RKO (cell line): Measurements from ENCODE around the gene ADORA1.

Source experiments
- DNase-seq: peaks from one replicate; pipeline ENCODE4 v3.0.0-alpha.2; 2016; ENCODE audit warnings: low spot score

ADORA1 gene

DNA sequence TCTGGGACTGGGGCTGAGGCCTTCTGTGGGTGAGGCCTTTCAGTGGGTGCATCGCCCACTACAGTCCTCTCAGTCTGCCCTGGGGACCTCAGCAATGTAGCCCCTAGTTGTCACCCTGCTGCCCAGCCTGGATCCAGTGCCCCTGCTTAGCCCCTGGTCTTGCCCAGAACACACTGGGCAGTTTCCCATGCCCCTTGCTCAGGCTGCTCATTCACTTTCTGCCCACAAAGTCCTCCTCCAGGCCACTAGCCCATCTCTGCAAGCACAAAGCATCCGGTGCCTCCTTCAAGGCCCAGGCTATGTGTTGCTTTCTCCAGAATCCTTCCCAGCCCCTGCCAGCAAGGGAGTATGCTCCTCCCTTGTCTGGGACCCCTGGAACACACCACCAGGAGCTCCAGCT lies 5.4 kb upstream of the ADORA1 start:
- no peak for DNase-seq

DNA sequence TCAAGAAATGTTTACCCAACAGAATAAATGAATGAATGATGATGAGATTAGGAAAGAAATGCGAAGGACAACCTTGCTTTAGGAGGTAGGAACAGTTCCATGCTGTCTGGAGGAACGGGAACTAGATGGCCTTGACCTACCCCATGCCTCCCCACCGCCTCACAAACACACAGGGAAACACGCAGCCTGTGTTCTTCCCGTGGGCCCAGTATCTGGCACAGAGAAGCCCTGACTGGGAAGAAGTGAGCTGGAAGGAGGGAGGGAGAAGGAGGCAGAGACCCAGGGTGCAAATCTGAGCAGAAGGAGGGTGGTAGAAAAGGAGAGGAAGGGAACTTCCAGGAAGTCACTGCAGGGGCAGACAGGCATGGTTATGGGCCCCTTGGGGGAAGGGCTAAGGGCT lies 3.5 kb upstream of the ADORA1 start:
- DNase-seq = no peak

DNA sequence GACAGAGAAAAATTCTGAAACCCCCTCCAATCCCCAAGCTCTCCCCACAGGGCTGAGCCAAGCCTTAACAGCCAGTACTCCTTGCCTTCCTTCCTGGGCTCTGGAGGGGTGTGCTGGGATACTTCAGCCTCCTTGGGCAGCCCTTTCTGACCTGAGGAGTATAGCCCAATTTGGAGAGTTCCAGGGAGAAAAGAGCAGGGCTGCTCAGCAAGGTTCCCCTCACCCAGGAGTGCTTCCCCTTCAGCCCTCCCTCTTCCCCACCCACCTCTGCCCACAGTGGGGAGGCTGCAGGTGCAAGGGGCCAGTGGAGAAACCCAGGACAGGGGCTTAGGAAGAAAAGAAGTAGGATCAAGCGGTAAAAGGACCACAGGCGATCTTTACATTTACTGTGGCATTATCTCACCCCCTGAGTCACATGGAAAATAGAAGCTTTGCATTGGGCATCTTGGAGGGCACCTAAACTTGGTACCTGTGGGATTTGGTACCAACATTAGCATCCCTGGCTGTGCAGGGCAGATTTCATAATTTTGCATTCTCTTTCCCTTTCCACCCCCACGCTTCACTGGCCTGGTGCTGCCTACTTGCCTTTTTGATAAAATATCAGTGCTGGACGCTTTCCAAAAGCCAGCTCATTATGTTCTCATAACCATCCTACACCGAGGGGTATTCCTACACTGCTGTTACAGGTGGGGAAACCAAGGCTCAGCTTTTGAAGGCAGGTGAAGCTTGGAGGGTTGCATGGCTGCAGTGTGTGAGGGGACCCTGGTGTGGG lies 2.8 kb upstream of the ADORA1 start:
- peak; percentile 25 for DNase-seq

DNA sequence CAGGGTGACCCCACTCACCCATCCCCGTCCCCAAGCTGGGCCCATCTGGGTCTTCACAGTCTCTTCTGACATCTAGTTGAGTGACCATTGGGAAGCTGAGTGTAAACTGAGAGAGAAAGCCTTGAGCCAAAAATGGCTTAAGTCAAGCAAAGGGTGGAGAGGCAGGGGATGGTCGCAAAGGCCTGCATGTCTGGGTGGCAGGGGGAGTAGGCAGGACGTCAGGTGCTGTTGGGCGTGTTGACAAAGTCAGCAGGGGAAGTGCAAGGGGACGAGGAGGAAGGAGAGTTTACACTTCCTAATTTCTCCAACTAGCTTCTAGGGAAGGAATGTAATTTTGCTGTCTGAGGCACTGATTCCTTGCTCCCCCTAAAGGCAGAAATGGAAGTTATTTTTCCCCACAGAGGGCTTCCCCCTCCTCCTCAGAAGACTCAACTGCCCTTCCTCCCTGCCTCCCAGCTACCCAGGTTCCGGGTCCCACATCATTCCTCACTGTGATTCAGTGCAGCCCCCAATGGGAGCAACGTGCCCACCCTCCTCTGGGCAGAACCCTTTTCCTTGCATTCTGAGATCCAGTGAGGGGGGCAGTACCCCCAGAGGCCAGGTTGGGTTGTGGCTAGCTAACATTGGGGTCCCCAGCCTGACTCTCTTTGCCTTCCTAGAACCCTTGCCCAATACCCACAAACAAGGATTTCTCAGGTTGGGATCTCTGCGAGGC lies 1.2 kb upstream of the ADORA1 start:
- peak; percentile 49 for DNase-seq

DNA sequence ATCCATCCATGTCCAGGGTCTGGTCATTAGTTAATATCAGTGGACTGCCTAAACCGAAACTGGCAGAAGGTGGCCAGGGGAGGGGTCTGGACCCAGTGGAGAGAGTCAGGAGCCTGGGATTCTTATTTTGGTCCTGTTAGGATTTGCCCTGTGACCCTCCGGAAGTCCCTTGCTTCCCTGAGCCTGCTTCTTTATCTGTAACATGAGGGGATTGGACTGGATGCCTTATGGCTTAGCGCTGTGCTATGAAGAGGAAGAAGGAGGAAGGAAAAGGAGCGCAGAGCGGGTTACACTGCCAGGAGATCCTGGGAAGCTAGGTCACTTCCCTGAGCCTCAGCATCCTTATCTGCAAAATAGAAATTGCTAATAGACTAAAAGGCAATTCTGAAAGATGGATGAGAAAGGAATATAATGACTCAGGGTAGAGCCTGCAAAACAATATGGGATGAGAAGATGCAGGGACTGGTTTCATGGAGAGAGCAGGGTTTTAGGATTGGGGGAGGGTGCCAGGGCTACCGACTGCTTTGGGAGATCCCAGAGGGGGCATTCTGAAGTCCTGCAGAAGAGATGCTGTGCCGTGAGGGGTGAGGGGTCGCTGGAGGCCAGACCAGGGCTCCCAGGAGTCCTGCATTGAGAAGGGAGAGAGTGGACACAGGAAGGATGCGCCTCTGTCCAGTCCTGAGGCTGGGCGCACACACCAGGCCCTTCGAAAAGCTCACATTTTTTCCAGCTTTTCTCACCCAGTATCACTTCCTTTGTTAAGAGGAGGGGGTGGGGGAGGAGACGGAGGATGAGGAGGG lies 460 bp upstream of the ADORA1 start:
- DNase-seq = peak; percentile 47

DNA sequence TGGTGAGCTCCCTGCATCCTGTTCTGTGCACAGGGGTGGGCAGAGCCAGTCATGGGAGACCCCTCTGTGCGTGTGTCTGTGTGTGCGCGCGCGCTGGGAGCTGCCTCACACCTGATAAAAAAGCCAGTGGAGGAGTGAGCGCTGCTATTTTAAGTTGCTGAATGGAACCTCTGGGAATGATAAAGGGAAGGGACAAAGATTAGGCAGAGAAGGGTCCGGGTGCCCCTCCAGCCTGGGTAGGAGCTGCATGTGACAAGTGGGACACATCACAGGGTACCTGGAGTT lies 847 bp downstream of the ADORA1 start:
- no peak for DNase-seq

DNA sequence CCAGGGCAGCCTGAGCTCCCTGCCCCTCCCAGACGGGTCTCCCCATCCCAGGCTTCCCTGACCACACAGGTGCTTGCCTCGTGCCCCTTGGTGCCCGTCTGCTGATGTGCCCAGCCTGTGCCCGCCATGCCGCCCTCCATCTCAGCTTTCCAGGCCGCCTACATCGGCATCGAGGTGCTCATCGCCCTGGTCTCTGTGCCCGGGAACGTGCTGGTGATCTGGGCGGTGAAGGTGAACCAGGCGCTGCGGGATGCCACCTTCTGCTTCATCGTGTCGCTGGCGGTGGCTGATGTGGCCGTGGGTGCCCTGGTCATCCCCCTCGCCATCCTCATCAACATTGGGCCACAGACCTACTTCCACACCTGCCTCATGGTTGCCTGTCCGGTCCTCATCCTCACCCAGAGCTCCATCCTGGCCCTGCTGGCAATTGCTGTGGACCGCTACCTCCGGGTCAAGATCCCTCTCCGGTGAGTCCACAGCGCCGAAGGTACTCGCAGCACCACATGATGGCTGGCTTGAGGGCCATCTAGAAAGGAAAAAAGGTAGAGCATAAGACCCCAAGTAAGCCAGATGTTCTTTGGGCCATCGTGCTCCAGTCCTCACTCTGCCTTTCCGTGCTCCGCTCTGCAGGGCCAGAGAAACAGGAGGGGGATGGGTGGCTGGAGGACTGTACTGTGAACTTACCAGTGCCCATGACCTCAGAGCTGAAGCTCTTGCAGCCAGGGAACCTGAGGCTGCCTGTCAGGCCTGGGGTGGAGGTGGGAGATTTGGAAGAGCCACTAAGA lies 1.4 kb downstream of the ADORA1 start:
- DNase-seq = no peak

DNA sequence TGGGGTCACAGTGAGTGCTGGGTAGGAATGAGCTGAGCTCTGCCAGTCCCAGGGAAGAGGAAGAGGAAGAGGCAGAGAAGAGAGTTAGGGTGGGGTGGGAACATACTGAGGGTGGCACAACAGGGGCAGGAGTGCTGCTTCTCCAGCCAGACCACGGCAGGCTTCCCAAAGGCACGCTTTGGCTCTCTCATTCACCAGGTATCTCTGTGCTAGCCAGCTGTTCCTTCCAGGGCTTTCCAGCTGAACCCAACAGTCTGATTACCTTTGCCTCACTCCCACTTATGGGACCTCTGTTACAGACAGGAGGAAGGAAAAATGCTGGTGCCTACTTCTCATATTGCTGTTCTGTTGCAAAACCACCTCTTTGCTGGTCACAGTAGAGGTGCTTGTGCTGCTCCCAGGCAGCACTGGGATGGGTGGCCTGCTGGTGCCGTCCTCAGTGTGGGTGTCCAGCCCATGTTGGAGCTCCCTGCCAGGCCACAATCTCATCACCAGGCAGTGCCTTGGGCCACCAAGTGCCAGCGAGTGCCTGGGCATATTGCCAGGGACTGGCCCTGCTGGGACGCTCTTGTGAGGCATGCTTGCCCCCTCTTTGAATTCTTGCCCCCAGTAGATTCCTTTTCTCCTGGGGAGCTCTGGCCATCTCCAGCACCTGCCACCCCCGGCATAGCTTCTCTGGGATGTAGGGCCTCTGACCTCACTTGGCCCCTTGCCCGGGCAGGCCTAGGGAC lies 2.1 kb downstream of the ADORA1 start:
- DNase-seq = no peak

DNA sequence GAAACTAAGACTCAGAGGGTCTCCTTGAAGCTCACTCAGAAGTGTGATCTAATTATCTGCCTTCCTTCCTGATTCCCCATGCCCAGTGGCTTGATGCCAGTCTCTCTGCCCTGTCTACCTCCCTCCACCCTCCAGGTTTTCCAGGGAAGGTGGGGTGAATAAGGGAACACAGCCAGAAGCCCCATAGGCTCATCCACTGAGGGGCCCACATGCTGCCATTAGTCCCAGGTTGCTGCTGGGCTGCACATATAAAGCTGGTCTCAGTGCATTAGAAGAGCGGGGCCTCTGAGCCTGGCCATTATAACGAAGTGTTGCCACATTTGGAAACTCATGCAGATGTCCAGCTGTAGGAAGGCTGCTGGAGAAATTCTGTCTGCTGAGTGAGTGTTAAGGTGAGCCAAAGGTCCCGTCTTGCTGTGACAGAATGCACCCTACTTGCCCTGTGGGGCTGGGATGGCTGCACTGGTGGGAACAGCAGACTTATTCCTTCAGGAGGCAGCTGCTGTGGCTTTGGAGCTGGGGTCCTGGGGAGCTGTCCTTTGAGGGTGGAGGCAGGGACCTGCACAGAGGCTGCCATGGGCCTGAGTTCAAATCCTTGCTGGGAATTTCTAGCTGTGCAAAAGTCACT lies 2.9 kb downstream of the ADORA1 start:
- DNase-seq = no peak

DNA sequence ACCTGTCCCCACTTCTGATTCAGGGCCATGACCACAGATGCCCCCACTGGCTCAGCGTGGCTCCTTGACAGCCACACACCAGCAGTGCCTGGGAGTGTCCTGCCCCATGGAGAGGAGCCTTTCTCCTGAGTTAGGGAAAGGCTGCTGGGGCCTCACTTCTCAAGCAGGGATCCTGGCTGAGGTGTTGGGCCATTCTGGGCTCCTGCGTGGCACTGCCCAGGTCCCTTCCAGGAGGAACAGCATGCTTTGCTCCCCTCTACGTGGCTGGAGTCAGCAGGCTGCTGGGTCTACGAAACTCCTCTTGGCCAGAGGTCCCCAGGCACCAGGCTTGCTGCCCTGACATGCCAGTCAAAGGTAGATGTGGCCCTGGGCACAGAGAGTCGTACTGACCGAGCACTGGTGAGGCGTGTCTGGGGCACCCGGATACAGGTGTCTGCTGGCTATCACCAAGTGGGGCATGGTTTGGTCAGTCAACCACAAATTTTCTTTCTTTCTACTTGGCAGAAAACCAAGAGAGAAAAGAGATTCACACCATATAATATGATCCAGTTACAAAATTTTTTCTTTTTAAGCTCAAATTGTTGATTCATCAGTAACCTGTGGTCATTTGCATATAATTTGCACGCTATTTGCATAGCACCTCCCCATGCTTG lies 4.1 kb downstream of the ADORA1 start:
- DNase-seq = no peak

DNA sequence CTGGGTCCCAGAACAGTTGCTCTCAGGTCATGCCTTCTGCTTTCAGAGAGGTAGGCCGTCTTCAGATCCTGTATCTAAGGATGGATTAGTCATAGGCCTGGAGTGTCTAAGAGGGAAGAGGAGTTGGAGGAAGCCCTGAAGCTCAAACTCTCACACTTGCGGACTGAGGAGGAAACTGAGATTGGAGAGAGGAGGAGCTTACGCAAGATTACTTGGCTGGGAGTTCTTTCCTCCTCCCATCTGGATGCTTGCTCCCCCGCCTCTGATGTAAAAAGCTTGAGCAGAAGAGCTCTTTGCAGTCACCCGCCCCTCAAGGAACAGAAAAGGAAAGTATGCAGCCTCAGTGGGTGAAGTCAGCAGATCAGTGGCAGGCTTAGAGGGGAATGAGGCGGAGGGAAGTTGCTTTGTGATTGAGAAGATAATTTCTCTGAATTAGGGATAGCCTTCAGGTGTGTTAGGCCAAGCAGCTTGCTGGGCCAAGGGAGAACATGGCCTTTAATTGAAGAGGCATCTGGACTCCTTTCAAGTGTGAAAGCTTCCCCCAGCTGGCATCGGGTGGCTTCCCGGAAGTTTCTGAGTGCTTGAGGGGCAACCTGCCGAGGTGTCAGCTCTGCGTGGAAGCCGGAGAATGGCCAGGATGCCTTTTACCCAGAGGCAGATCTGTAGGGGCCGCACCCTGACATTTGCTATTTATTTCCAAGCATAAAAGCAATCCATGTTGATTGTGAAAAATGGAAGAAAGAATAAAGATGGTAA lies 6.6 kb downstream of the ADORA1 start:
- DNase-seq = no peak

DNA sequence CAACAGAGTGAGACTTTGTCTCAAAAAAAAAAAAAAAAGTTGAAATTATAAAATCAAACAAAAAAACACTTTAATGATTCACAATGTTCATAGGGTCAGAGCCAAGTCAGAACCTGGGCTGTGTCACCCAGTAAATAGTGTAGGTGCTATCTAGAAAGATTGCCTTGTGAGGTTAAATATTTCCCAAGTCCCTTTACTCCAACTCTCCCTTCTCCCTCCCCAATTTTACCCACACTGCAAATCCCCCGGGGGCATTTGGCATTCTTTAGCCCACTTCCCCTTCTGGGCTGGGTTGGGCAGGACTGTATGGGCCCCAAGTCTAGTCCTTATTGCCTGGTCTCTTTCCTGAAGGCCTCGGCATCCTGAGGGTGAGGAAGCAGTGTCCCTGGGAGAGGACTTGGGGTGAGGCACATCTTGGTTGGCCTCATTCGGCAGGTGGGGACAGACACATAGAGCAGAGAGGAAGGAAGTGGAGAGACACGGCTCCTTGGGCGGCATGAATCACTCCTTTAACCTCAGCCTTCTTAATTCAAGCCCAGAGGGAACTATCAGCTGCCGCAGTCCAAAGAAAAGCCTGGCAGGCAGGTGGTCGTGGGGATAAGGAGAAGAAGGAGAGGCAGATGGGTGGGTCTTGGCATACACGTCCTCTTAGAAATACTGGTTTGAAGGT lies 8.2 kb downstream of the ADORA1 start:
- no peak for DNase-seq

DNA sequence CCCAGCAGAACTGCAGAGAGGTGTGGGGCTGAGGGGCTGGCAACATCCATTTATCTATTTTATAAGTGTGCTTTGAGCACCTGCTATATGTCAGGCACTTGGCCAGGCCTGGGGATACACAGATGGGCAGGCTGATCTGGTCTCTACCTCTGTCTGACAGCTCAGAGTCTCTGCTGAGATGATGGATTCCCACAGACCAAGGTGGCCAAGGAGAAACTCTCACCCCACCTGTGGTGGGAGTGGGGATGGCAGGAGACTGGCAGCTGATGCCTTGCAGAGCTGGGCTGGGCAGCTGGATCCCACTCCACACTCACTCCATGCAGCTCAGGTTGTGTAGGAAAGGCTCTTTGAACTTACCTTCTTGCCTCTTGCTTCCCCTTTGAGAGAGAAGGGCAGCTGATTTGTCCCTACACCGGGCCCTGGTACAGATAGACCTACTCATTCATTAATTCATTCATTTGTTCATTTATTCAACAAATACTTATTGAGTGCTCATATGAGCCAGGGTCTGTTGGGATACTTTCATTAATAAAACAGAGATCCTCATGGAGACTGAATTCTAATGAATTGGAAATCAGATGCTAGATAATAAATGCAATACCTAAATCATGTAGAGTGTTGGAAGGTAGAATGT lies 9.0 kb downstream of the ADORA1 start:
- DNase-seq = no peak

DNA sequence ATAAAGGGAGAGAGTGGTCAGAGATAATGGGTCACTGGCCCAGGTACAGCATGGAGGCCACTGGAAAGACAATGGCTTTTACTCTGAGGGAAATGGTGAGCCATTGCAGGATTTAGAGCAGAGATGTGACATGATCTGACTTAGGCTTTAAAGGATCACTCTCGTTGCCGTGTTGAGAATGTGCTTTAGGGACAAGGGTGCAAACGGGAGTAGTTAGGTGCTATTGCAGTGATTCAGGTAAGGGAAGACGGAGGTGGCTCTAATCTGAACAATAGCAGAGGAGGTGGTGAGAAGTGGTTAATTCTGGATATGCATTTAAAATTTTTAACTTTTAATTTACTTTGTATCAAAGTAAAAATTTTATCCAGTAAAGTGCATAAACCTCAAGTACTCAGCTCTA lies 9.8 kb downstream of the ADORA1 start:
- DNase-seq = no peak

DNA sequence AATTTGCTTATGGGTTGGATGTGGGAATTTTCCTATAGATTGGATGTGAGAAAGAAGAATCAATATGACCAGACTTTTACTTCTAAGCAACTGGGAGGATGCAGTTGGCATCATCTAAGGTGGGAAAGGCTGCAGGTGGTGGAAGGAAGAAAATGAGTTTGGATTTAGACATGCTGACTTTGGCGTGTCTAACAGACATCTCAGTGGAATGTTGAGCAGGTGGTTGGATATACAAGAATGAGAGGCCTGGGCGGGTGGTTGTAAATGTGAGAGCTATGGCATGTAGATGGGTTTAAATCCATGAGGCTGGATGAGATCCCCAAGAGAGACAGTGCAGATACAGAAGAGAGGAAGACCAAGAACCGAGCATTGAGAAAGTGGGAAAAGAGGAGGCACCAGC lies 10.5 kb downstream of the ADORA1 start:
- DNase-seq = no peak

DNA sequence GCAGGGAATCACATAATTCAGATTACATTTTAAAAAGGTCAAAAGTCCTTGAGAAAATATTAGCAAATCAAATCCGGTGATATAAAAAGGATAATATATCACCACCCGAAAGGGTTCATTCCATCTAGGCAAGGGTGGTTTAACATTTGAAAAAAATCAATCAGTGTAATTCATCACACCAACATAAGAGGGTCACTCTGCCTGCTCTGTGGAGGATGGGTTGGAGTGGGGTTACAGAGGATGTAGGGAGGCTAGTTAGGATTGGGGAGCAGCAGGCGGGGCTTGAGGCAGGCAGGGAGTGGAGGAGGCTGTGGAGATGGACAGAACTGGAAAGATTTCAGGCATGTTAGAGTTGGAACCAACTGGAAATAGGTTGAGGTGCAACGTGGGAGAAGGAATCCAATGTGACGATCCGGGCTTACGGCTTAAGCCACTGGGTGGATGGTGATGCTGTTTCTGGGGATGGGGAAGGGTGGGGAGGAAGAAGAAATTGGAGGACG lies 12.5 kb downstream of the ADORA1 start:
- DNase-seq = no peak

DNA sequence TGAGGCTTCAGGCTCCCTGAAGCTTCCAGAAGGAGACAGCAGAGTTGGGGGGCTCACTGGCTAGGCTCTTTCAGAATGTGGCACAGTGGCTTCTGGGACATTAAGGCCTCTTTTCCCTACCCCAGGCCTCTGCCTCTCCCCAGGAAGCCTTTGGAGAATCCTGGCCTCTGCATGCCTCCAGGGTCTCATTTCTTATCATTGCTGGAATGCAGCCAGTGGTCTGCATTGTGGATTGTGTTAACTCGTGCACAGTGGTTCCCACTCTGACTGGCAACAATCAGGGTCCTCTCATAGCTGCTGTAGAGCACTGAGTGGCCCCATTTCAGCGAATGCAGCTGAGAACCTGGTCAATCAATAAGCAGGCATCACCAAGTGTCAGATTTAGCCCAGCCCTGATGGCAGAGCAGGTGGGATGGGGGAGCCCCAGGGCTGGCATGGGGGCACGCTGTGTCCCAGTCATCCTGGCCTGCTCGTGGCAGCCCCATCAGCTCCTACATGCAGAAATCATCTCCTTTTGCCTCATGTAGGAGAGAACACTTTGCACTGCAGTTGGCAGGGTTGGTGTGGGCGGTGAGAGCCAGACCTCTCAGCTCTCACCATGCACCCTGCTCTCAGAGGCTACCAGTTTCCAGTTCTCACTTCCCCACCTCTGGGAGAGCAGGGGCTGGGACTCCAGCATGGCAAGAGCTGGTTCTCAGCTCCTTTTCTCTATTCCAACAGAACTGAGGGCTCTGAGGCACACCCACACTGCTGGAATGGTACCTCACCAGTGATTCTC lies 13.4 kb downstream of the ADORA1 start:
- no peak for DNase-seq

DNA sequence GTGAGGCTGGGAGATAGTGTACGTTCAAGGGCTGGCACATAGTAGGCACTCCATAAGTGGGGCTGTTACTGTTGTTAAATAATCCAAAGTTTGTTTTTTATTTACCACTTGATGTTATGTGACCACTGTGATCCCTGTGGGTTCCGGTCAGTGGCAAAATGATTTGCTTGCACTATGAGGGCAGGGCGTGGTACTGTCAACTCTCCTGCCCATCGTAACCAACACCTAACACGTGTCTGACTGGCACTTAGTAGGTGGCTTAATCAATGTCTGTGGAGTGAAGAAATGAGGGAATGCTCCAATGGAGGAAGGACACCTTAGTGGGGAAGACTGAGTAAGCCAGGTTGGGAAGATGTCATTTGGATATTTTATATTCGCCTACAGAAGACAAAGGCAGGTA lies 14.6 kb downstream of the ADORA1 start:
- no peak for DNase-seq
